ENCODE data around the gene TFEB. TPM values are rescaled to one million over a fixed set of nuclear protein-coding genes. Genes with fewer than 3 reads are reported as not detected.

The TFEB gene
- total RNA-seq, 1 experiment from 2014 or later = 1.8 TPM

DNA sequence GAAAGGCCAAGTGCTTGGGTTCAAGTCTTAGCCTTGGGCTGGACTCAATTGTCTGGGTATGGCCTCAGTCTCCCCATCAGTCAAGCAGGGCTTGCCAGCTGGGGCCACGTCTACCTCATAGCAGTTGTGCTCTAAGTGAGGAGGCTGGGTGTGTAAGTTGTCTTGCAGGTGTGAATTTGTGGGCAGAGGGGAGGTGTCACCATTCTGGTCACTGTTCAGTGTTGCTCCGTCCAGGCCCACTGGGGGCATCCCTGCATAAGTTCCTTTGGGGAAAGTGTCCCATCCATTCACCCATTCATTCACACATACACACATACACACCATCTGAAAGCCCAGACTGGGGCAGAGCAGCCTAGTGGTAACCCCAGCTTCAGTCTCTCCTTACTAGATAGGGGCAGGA, 36.3 kb downstream of the TFEB start:
- no peaks in the 10 kb centered on the region for H3K27me3 ChIP-seq (replicated peaks; ENCODE audit: insufficient read depth, low read depth, low read length, poor library complexity)
- no peaks in the 10 kb centered on the region for H3K36me3 ChIP-seq (ENCODE audit: insufficient read depth, low read length, poor library complexity, severe bottlenecking)
- BruUV-seq (replicated peaks) = no TSS peak
- no peak overlapping the region for H3K27ac ChIP-seq (ENCODE audit: low read depth, low read length, poor library complexity, severe bottlenecking)
- intact Hi-C loops (cut with micrococcal nuclease; ENCODE audit: unreplicated experiment) = no loop called here
- peaks cover 17% of the 10 kb centered on the region for H3K4me1 ChIP-seq (ENCODE audit: insufficient read depth, low read length, poor library complexity, severe bottlenecking)
- TF ChIP-seq CTCF (conservative IDR thresholded peaks at IDR 0.05; ENCODE audit: low read depth, low read length) (no peak), EZH2 (IDR thresholded peaks at IDR 0.05; ENCODE audit: borderline replicate concordance, low read depth, low read length, poor library complexity, severe bottlenecking) (no peak)
- H3K4me3 ChIP-seq (ENCODE audit: low read depth, low read length, poor library complexity, severe bottlenecking) = no peak overlapping the region
- ChIA-PET POLR2A (ENCODE audit: low non-redundant PET) (no interaction called here), CTCF (no interaction called here)
- H3K9me3 ChIP-seq (ENCODE audit: low read depth, low read length, poor library complexity, severe bottlenecking) = no peaks in the 10 kb centered on the region
- DNase-seq (ENCODE audit: low spot score) = no peak

DNA sequence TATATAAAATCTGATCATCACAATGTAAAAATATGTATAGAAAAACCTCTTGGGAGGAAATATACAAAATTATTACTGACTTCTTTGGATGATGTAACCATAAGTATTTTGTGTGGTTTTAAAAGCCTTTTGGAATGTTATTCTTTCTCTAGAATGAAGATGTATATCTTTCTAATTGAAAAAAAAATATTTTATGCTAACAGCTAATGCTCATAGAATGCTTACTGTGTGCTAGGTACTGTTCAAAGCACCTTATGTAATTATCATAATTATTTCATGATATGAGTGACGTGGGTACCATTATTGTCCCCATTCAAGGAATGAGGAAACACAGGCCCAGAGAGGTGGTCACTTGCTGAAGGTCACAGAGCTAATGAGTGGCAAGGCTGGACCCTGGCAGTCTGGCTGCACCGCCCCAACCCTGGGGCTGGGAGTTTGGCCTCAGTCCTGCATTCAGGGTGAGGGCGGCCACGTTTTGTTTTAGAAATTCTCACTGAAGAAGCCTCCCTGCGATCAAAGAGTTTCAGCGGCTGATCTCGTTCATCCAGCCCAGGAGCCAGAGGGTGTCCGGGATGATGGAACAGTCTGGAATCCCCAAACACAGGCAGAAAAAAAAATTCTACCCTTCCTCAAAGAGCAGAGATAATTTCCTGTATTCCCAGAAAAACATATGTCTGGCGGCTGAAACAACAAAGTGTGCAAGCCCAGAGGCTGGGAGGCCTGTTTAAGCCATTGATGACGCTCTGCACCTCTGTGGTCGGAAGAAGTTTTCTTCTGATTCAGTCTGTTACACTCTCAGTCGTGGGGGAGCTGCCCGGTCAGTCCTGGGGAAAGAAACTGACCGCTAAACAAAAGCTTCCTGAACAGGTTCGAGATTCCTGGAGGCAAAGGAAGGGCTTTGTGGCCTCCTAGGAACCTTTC, 37.3 kb downstream of the TFEB start:
- Histone ChIP-seq H3K4me1 (ENCODE audit: insufficient read depth, low read length, poor library complexity, severe bottlenecking) (peaks cover 17% of the 10 kb centered on the region), H3K27ac (ENCODE audit: low read depth, low read length, poor library complexity, severe bottlenecking) (no peak overlapping the region), H3K27me3 (replicated peaks; ENCODE audit: insufficient read depth, low read depth, low read length, poor library complexity) (no peaks in the 10 kb centered on the region), H3K36me3 (ENCODE audit: insufficient read depth, low read length, poor library complexity, severe bottlenecking) (no peaks in the 10 kb centered on the region), H3K4me3 (ENCODE audit: low read depth, low read length, poor library complexity, severe bottlenecking) (no peak overlapping the region), H3K9me3 (ENCODE audit: low read depth, low read length, poor library complexity, severe bottlenecking) (no peaks in the 10 kb centered on the region)
- DNase-seq (ENCODE audit: low spot score) = no peak
- no TSS peak for BruUV-seq (replicated peaks)
- intact Hi-C loops (cut with micrococcal nuclease; ENCODE audit: unreplicated experiment) = no loop called here
- no peak for TF ChIP-seq EZH2 (IDR thresholded peaks at IDR 0.05; ENCODE audit: borderline replicate concordance, low read depth, low read length, poor library complexity, severe bottlenecking)
- ChIA-PET POLR2A (ENCODE audit: low non-redundant PET) (no interaction called here), CTCF (no interaction called here)

DNA sequence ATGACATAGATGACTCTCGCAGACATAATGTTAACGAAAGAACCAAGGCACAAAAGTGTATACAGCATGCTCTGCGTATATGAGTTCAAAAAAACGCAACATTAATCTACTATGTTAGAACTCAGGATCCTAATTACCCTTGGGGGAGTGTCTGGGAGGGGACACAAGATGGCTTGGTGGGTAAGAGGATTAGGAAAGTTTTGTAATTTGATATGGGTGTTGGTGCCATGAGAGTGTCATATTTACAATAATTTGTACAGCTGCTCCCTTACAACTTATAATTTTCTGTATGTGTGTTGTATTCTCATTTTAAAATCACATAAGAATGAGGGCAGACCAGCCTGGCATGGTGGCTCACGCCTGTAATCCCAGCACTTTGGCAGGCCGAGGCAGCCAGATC, 38.6 kb downstream of the TFEB start:
- DNase-seq (ENCODE audit: low spot score) = peak; percentile 59
- BruUV-seq (replicated peaks) = no TSS peak

More for the DNA sequence above, 38.6 kb downstream of the TFEB start:
- H3K4me3 ChIP-seq (ENCODE audit: low read depth, low read length, poor library complexity, severe bottlenecking) = no peak overlapping the region
- no peaks in the 10 kb centered on the region for H3K9me3 ChIP-seq (ENCODE audit: low read depth, low read length, poor library complexity, severe bottlenecking)
- CTCF ChIA-PET = no interaction called here
- H3K27ac ChIP-seq (ENCODE audit: low read depth, low read length, poor library complexity, severe bottlenecking) = no peak overlapping the region
- no peaks in the 10 kb centered on the region for H3K27me3 ChIP-seq (replicated peaks; ENCODE audit: insufficient read depth, low read depth, low read length, poor library complexity)
- H3K4me1 ChIP-seq (ENCODE audit: insufficient read depth, low read length, poor library complexity, severe bottlenecking) = peaks cover 17% of the 10 kb centered on the region
- TF ChIP-seq EZH2 (IDR thresholded peaks at IDR 0.05; ENCODE audit: borderline replicate concordance, low read depth, low read length, poor library complexity, severe bottlenecking) = no peak
- TF ChIP-seq CTCF (conservative IDR thresholded peaks at IDR 0.05; ENCODE audit: low read depth, low read length) = no peak
- no peaks in the 10 kb centered on the region for H3K36me3 ChIP-seq (ENCODE audit: insufficient read depth, low read length, poor library complexity, severe bottlenecking)
- intact Hi-C loops (cut with micrococcal nuclease; ENCODE audit: unreplicated experiment) = no loop called here
- POLR2A ChIA-PET (ENCODE audit: low non-redundant PET) = no interaction called here
